Measurements from ENCODE around the gene ALS2. TPM values are rescaled to one million over a fixed set of nuclear protein-coding genes. Genes with fewer than 3 reads are reported as not detected.

The ALS2 gene
- total RNA-seq, 1 experiment from 2014 or later, result 28.4 TPM

DNA sequence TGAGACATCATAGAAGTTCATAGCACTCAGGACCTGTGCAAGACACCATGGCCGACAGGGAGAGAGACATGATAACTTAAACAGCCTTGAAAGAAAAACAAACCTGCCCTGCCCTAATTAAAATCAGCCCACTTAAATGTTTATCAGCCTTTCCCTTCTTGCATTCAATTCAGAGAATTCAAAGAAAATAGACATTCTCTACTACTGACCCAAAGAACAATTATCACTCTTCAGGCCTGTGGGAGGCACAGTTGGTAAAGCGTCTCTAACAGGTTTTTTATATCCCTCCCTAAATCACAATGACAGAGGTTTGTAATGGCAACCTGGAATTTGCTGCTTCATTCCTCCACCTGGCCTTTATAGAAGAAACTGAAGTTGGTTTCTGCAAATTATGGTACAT is 27.3 kb upstream of the ALS2 start:
- H4K5ac ChIP-seq (ENCODE audit: insufficient read length, low read depth, low read length), result no peak overlapping the region
- H4K91ac ChIP-seq (ENCODE audit: insufficient read length, low read depth, low read length), result no peak overlapping the region
- H2BK15ac ChIP-seq (ENCODE audit: low read depth, low read length), result no peak overlapping the region
- no peak overlapping the region for H2AFZ ChIP-seq (ENCODE audit: low read length)
- no peak overlapping the region for H2AK5ac ChIP-seq (ENCODE audit: insufficient read length, low read length)
- H3K18ac ChIP-seq (ENCODE audit: insufficient read length, low read depth, low read length), result no peak overlapping the region
- peaks cover 17 to 21% of the 10 kb centered on the region in 2 experiments for H3K4me1 Mint-ChIP-seq
- H3K4me2 ChIP-seq (ENCODE audit: insufficient read depth, insufficient read length, low read length), result no peak overlapping the region
- no peaks in the 10 kb centered on the region for H4K20me1 ChIP-seq (ENCODE audit: control insufficient read depth, insufficient read depth, insufficient read length)
- no peak overlapping the region for H2BK5ac ChIP-seq (ENCODE audit: insufficient read length, low read length)
- no peak overlapping the region for H2BK20ac ChIP-seq (ENCODE audit: low read depth, low read length, poor library complexity, severe bottlenecking)
- H3K4me1 ChIP-seq (ENCODE audit: insufficient read depth, low read length), result no peaks in the 10 kb centered on the region
- no peaks in the 10 kb centered on the region for H3K23me2 ChIP-seq (ENCODE audit: insufficient read length, low read depth, low read length, poor library complexity, severe bottlenecking)
- H3K23ac ChIP-seq (ENCODE audit: insufficient read length, low read depth, low read length), result no peak overlapping the region
- H3K56ac ChIP-seq (ENCODE audit: insufficient read length, low read depth, low read length), result no peak overlapping the region
- no CpG with 5 or more reads among the region's 2 CpGs for WGBS (ENCODE audit: extremely low coverage, insufficient read length, low lambda C conversion rate)
- H3K79me1 ChIP-seq (ENCODE audit: insufficient read depth, low read depth, low read length, poor library complexity, severe bottlenecking), result no peaks in the 10 kb centered on the region
- no peaks in the 10 kb centered on the region for H3K27me3 ChIP-seq (ENCODE audit: insufficient read depth, low read length)
- no peak overlapping the region for H2BK120ac ChIP-seq (ENCODE audit: low read depth, low read length, poor library complexity, severe bottlenecking)
- no peak overlapping the region for H3K14ac ChIP-seq (ENCODE audit: insufficient read depth, low read length)
- no peak overlapping the region for H2BK12ac ChIP-seq (ENCODE audit: insufficient read length, low read depth, low read length)
- H3K27me3 Mint-ChIP-seq (ENCODE audit: low read depth), result peaks cover 11% of the 10 kb centered on the region
- TF ChIP-seq, protein P1, sequence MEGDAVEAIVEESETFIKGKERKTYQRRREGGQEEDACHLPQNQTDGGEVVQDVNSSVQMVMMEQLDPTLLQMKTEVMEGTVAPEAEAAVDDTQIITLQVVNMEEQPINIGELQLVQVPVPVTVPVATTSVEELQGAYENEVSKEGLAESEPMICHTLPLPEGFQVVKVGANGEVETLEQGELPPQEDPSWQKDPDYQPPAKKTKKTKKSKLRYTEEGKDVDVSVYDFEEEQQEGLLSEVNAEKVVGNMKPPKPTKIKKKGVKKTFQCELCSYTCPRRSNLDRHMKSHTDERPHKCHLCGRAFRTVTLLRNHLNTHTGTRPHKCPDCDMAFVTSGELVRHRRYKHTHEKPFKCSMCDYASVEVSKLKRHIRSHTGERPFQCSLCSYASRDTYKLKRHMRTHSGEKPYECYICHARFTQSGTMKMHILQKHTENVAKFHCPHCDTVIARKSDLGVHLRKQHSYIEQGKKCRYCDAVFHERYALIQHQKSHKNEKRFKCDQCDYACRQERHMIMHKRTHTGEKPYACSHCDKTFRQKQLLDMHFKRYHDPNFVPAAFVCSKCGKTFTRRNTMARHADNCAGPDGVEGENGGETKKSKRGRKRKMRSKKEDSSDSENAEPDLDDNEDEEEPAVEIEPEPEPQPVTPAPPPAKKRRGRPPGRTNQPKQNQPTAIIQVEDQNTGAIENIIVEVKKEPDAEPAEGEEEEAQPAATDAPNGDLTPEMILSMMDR (conservative IDR thresholded peaks at IDR 0.05), result no peak
- H3K36me3 Mint-ChIP-seq (ENCODE audit: insufficient read depth in 1 of 3, low read depth in 3 of 3), result 0 out of 7 replicates have a peak, but pooled peaks cover 0 to under 1% (median 0%) of the 10 kb centered on the region in 3 experiments
- no peak overlapping the region for H3K4ac ChIP-seq (ENCODE audit: low read depth, low read length)
- H3K27ac Mint-ChIP-seq, result no peak overlapping the region
- no peaks in the 10 kb centered on the region for H3K79me2 ChIP-seq (ENCODE audit: insufficient read depth, low read length)
- DNase-seq, result no peak
- no peak overlapping the region for H4K8ac ChIP-seq (replicated peaks; ENCODE audit: insufficient read length, low read depth, low read length)
- H3K9me3 ChIP-seq (ENCODE audit: control insufficient read depth, low read depth, low read length), result no peaks in the 10 kb centered on the region
- H3K9me3 Mint-ChIP-seq, result no peaks in the 10 kb centered on the region
- H3T11ph ChIP-seq (ENCODE audit: low read length), result no peak overlapping the region
- no peak overlapping the region for H3K4me3 Mint-ChIP-seq
- no peak overlapping the region for H3K9ac ChIP-seq (ENCODE audit: extremely low read depth, insufficient read length, low read length)
- H3K27ac ChIP-seq (ENCODE audit: insufficient read length, low read depth, low read length), result no peak overlapping the region
